ENCODE results near the gene VSTM2L.

Gene VSTM2L

GRCh38 chr20:37901240-37901639, 1.7 kb upstream of the VSTM2L start:
- DNase-seq: no peak

DNA sequence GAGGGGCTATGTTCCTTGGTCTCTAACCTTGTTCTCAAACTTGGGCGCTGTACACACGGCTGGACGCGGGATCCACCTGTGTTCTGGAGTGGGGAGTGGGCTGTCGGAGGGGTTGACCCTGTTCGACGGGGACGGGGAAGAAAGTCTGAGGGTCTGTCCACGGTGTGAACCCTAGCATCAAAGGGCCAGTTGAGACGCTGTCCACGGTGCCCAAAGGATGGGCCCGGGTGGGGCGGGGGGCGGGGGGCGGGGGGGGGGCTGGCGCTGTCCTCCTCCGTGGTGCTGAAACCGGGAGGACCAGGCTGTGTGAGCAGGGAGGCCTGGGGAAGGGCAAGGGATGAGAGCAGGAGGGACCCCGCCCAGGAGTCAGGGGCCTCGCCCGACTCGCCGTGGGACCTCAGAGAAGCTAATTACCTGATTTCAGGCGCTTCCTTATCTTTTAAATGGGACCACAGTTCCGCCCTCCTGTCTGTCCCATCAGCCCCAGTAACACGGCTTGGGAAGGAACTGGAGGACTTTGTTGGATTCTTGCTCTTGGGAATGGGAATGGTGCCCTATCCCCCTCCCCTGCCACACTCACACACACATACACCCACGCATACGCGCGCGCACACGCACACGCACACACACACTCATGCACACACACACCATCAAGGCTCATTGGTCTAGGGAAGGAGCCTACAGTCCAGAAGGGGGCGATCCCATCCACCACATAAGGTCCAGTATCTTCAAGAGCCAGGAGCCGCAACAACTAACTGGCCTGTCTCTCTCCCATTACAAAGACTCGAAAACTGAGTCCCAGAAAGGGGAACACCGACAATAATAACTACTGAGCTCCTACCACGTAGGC, 1.0 kb upstream of the VSTM2L start:
- DNase-seq: peak; percentile 61

DNA sequence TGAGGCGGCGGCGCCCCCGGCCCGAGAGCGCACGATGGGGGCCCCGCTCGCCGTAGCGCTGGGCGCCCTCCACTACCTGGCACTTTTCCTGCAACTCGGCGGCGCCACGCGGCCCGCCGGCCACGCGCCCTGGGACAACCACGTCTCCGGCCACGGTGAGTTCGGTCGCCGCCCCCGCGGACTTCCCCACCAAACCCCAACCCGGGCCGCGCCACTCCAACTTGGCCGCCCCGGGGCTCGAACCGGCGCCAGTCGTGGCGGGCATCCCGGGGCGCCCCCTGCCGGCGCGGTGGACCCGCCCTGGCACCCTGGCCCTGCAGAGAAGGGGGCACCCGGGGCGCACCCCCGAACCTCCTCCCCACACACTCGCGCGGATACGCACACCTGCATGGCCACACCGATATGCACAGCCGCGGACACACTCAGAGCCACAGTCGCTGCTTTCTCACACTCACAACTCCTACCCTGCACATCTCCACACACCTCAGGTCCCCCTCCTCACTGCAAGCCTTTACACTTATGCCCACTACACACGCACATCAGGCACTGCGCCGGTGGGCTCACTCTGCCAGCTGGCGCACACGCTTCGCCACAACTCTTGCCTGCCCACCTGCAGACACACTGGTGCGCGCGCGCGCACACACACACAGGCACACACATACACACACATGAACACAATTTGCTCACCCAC, 535 bp downstream of the VSTM2L start:
- no peak for DNase-seq

DNA sequence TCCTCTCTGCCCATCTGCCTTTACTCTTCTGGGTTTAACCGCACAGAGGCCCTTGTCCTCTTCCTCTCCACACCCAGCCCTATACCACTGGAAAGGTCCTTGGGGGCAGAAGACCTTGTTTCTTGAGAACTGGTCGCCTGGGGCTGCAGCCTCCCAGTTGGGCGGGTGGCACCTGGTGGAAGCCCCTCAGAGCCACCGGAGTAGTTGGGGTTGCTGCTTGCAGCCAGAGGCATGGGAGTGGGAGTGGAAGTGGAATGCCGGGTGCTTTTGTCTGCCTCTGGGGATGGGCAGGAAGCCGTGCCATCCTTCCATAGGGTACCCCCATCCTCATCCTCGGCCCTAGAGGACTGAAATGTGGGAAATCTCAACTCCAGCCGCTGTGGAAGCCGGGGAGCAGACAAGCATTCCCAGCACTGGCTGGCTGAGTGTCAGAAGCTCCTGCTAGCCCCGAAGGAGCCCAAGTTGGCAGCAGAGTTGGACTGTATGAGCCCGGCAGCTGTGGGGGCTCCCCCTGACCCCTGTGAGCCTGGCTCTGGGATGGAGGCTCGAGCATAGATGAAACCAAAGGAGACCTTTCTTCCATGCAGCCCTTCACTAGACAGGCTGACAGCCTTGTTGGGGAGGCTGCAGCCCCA, 1.2 kb downstream of the VSTM2L start:
- no peak for DNase-seq

- DNase-seq: no peak
Measured at GRCh38 chr20:37904845-37905373, 2.0 kb downstream of the VSTM2L start.

GRCh38 chr20:37905671-37906613, 3.0 kb downstream of the VSTM2L start:
- no peak for DNase-seq

- DNase-seq: no peak
Measured at GRCh38 chr20:37907330-37907676, 4.4 kb downstream of the VSTM2L start.

DNA sequence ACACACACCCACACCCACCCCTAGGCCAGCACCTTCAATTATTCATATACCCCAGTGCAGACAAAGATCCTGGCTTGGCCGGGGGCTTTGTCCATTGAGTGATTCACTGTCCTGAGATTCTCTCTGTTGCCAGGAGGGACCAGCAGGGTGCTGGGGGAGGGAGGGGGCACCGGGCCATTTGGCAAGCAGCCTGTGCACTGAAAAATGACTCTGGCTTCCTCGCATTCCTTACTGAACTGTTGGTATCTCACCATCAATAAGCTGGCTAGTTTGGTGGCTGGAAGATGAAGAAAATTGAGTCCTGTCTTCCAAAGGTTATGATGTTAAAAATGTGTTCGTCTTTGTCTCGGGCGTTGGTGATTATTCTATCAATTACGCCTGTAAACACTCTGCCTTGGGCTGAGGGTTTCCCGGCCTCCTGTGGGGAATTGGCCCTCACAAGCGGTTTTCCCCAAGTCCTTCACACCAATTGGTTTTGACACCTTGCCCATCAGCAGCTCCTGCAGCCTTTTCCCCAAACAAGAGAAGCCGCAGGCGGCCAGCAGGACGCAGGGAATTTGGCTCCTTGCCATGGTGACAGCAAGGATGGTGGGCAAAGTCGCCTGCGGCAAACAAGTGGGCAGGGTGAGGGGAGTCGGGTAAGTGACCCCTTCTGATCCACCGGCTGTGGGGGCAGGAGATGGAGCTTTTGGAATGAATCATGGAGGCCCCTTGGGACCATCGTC, 4.9 kb downstream of the VSTM2L start:
- no peak for DNase-seq

- DNase-seq: no peak
Measured at GRCh38 chr20:37911261-37911660, 8.3 kb downstream of the VSTM2L start.

DNA sequence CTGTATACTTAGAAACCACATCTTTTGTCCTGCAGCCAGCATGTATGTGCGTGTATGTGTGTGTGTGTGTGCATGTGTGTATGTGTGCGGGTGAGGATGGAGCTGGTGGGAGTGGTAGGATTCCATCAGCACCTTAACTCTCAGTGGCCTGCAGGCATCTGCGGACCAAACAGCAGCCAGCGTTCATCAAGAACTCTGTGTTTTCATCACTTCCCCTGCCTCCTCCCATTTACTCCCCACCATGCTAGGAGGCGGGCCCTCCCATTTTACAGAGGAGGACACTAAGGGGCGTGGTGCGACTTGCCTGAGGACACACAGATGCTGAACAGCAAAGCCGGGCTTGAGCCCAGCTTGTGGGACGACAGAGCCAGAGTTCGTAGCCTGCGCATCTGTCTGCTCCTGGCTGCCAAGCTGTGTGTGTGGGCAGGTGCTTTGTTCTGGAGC, 8.9 kb downstream of the VSTM2L start:
- no peak for DNase-seq

DNA sequence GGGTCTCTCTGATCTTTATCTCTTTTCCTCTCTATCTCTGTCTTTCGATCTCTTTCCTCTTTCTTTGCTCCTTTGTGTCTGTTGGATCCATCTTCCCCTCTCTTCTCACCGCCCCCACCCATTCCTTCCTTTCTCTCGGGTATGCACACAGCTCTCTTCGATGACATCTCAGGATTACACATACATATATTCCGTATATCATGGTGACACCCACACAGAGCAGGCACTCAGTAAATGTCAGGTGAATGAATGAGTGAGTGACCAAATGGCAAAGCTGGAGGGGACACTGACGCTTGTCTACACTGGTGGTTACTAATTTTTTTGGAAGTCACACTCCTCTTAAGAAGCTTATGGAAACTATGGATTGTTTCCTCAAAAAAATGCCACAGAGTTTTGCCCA, 9.9 kb downstream of the VSTM2L start:
- DNase-seq: no peak

- no peak for DNase-seq
Measured at GRCh38 chr20:37913567-37914366, 10.8 kb downstream of the VSTM2L start.

DNA sequence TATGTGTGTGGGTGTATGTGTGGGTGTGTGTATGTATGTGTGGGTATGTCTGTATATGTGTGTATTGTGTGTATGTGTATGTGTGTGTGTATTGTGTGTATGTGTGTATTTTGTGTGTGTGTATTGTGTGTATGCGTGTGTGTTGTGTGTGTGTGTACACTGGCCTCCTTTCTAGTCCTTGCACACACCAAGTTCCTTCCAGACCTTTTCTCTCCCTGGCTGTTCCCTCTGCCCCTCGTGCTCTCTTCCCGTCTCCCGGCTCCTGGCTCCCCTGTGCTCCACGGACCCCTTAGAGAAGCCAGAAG, 11.4 kb downstream of the VSTM2L start:
- no peak for DNase-seq

DNA sequence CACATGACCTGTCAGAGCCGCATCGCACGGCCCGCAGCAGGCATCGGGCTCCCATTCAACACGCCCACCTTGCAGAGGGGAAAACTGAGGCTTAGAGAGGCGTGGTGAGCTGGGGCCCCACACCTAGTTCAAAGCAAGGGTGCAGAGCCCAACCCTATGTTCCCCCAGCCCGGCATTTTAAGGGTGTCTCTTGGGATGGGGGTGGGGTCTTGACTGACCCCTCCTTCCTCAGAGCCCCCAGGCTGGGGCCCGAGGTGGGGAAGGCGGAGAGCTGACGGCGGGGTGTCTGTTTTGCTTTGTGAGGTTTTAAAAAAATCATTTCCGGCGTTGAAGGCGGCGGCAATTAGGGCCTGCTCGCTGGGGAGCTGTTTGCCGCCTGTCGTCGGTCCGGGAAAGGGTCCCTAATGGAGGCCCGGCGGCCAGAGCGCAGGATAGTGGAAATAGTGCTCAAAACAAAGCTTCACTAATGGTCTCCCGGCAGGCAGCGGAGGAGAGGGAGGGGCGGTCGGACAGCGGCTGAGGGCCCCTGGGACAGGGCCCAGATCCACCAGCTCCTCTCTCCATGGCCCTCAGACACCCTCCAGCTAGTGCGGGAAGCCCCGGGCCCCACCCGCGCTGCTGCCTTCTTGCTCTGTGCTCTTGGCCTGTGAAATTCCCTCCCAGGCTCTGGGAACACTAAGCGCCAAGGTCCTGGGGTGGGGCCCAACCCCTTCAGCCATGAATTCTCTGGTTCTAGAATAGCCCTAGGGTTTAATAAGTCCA, 11.9 kb downstream of the VSTM2L start:
- DNase-seq: no peak

GRCh38 chr20:37915434-37915787, 12.5 kb downstream of the VSTM2L start:
- no peak for DNase-seq

GRCh38 chr20:37915800-37916570, 13.1 kb downstream of the VSTM2L start:
- no peak for DNase-seq

GRCh38 chr20:37917461-37917860, 14.5 kb downstream of the VSTM2L start:
- no peak for DNase-seq

DNA sequence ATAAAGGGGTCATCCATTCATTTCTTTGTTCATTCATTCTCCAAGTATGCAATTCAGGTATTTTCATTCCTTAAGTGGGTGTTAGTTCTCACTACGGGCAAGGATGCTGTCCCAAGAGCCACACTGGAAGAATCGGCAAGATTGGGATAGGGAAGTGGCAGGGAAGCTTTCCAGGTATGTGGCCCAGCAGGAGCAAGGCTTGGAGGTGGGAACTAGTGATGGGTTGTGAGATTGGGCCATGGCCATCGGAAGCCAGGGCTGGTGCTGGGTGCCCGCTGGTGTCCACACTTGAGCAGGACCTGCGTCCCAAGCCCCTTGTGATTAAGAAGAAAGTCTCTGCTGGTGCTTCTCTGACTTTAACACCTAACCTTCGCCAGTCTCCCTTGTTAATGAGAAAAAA, 15.1 kb downstream of the VSTM2L start:
- no peak for DNase-seq

GRCh38 chr20:37919389-37920040, 16.6 kb downstream of the VSTM2L start:
- no peak for DNase-seq

Data from activated CD4-positive, alpha-beta T cell treated with anti-CD3 and anti-CD28 coated beads, Interleukin-2, amount 50 U/mL, for 16 hours (primary cell).